Mucosa of stomach (tissue), 1 donor: Measurements from ENCODE around the gene CAMK2D.

Experiments
- H3K27me3 ChIP-seq: one replicate; pipeline ENCODE4 v1.7.0; 2013; ENCODE audit warnings: mild to moderate bottlenecking, low read length; ENCODE audit not compliant: control insufficient read depth, insufficient read depth
- H3K36me3 ChIP-seq: one replicate; pipeline ENCODE4 v1.7.0; 2013; ENCODE audit warnings: low read length; ENCODE audit not compliant: control insufficient read depth, insufficient read depth
- H3K4me1 ChIP-seq: one replicate; pipeline ENCODE4 v1.7.0; 2013; ENCODE audit warnings: mild to moderate bottlenecking, low read length; ENCODE audit not compliant: control insufficient read depth, insufficient read depth
- H3K4me3 ChIP-seq: one replicate; pipeline ENCODE4 v1.7.0; 2013; ENCODE audit warnings: low read length
- H3K9ac ChIP-seq: one replicate; pipeline ENCODE4 v1.7.0; 2013; ENCODE audit warnings: mild to moderate bottlenecking, low read length, moderate library complexity
- H3K9me3 ChIP-seq: one replicate; pipeline ENCODE4 v1.7.0; 2013; ENCODE audit warnings: mild to moderate bottlenecking, low read length, moderate library complexity; ENCODE audit not compliant: control insufficient read depth
- donor health status: Pancreatic carcinoma.

CAMK2D gene

DNA sequence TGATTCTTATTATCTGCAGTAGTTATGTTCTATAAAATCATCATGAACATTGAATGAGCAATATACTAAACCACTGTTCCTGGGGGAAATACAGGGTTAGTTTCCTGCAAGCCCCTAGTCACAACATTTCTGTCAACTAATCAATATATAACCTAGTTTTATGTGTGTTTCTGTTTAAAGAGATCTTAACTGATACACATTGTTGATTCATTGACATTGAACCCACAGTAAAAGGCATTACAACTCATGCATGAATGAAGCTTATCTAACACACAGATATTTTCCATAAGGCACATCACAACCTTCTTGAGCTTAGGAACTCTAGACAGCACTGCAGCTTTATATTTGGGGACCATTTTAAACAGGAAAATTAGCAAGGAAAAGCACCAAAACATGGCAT is 134.2 kb downstream of the CAMK2D start:
- Histone ChIP-seq H3K36me3 (no peaks in the 10 kb centered on the region), H3K9me3 (no peaks in the 10 kb centered on the region), H3K9ac (no peak overlapping the region), H3K4me3 (no peak overlapping the region), H3K4me1 (peaks cover 6% of the 10 kb centered on the region), H3K27me3 (no peaks in the 10 kb centered on the region)

DNA sequence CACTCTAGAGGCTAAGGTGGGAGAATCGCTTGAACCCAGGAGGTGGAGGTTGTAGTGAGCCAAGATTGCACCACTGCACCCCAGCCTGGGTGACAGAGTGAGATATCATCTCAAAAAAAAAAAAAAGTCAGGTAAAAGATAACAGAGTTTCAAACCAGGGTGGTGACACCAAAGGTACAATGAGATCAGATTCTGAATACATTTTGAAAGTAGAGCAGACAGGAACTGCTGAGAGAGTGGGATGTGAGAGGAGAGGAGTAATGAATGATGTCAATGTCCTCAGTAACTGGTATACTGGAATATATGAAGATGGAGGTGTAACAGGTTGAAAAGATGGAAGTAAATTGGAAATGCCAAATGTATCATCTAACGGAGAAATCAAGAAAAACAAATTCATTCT is 135.6 kb downstream of the CAMK2D start:
- Histone ChIP-seq H3K36me3 (no peaks in the 10 kb centered on the region), H3K9me3 (no peaks in the 10 kb centered on the region), H3K9ac (no peak overlapping the region), H3K4me3 (no peak overlapping the region), H3K27me3 (no peaks in the 10 kb centered on the region), H3K4me1 (peaks cover 5% of the 10 kb centered on the region)

GRCh38 chr4:113623274-113623894 is 138.2 kb downstream of the CAMK2D start:
- no peaks in the 10 kb centered on the region for H3K9me3 ChIP-seq
- no peak overlapping the region for H3K4me3 ChIP-seq
- H3K27me3 ChIP-seq, result no peaks in the 10 kb centered on the region
- H3K9ac ChIP-seq, result no peak overlapping the region
- no peaks in the 10 kb centered on the region for H3K36me3 ChIP-seq
- H3K4me1 ChIP-seq, result peaks cover 5% of the 10 kb centered on the region

DNA sequence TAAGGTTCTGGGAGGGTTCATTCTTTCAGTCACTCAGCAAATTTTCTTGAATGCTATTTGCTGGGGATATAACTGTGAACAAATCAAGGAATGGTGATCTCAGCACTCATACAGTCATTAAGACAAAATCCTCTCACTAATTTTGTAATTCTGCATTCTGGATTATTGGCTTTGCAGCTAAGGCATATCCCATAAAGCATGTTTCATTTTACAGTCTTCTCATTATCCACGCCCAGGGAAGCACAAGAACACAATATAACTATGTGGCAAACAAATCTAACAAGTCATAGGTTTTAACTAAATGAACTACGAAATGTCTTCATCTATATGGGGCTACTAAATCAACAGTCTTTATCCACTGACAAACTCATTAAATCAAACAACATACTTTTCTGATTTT is 139.9 kb downstream of the CAMK2D start:
- Histone ChIP-seq H3K9ac (no peak overlapping the region), H3K27me3 (no peaks in the 10 kb centered on the region), H3K9me3 (no peaks in the 10 kb centered on the region), H3K36me3 (no peaks in the 10 kb centered on the region), H3K4me1 (peaks cover 5% of the 10 kb centered on the region), H3K4me3 (no peak overlapping the region)

DNA sequence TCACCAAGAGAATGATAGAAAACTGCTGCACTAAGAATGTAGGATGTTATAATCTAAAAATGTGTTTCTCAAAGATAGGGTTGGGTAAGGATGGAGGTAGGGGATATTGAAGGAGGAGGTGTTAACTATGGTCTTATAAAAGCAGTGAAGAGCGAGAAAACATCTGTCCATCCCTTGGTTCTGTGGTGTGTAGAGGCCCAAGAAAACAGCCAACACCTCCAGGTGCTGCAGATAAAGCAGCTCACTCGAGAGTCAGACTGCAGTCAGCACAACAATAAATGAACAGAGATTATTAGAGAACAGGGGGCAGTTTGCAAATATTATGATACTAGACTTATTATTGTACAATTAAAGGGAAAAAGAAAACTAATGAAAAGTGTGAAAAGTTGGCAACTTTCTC is 141.5 kb downstream of the CAMK2D start:
- no peaks in the 10 kb centered on the region for H3K9me3 ChIP-seq
- no peak overlapping the region for H3K9ac ChIP-seq
- H3K4me1 ChIP-seq, result peaks cover 5% of the 10 kb centered on the region
- no peak overlapping the region for H3K4me3 ChIP-seq
- H3K36me3 ChIP-seq, result no peaks in the 10 kb centered on the region
- H3K27me3 ChIP-seq, result no peaks in the 10 kb centered on the region

DNA sequence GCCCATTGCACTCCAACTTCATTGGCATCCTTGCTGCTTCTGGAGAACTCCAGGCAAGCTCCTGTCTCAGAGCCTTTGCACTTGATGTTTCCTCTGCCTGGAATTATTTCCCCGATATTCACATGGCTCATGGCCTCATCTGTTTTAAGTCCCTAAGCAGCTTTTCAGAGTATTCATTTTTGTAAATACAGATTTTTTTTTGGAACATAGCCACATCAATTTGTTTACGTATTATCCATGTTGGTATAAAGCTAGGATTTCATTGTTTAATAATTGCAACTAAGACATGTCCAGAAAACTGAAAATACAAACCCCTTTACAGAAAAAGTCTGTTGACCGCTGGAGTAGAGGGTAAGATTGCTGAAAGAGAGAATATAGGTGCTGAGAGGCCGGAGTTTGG is 142.0 kb downstream of the CAMK2D start:
- no peaks in the 10 kb centered on the region for H3K27me3 ChIP-seq
- peaks cover 5% of the 10 kb centered on the region for H3K4me1 ChIP-seq
- H3K9me3 ChIP-seq, result no peaks in the 10 kb centered on the region

DNA sequence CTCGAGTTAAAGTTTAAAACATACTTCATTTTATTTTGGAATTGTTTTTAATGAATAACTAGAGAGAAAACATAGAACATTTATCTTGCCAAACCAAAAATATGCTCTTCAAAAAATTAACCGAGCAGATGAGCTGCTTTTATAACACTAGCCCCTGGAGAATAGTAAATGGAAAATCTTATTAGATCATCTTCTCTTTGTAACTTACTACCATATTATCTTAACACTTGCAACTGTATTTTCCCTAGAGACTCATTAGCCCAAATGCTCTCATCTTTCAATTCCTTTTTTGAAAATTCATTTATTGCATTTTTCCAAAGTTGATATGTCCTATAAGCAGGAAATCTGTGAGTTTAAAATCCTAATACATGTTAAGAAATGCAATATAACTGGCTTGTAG is 143.3 kb downstream of the CAMK2D start:
- H3K4me3 ChIP-seq, result no peak overlapping the region
- H3K36me3 ChIP-seq, result no peaks in the 10 kb centered on the region

More for the DNA sequence above, 142.0 kb downstream of the CAMK2D start:
- H3K4me3 ChIP-seq, result no peak overlapping the region
- no peak overlapping the region for H3K9ac ChIP-seq
- no peaks in the 10 kb centered on the region for H3K36me3 ChIP-seq

GRCh38 chr4:113617195-113617594 is 144.3 kb downstream of the CAMK2D start:
- H3K4me1 ChIP-seq, result peaks cover 6% of the 10 kb centered on the region
- no peaks in the 10 kb centered on the region for H3K36me3 ChIP-seq
- H3K9ac ChIP-seq, result no peak overlapping the region
- no peaks in the 10 kb centered on the region for H3K9me3 ChIP-seq
- no peaks in the 10 kb centered on the region for H3K27me3 ChIP-seq
- H3K4me3 ChIP-seq, result no peak overlapping the region

More for the DNA sequence above, 143.3 kb downstream of the CAMK2D start:
- Histone ChIP-seq H3K9me3 (no peaks in the 10 kb centered on the region), H3K4me1 (peaks cover 5% of the 10 kb centered on the region), H3K27me3 (no peaks in the 10 kb centered on the region), H3K9ac (no peak overlapping the region)

DNA sequence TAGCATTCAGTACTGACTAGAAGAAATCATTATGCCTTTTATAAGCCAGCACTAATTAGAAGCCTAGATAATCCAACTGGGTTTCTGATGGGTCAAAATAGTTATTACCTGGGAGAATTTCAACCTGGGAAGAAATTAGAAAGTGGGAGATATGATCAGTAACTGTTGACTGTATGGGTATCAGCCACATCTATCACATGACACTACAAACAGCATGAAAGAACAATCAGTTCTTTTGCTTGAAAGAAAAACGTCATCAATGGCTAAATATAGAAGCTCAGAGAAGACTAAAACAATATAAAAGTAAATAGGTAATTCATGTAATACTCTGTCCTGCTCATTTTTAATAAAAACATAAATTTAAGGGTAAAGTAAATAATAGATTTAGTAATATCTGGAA is 145.1 kb downstream of the CAMK2D start:
- Histone ChIP-seq H3K4me1 (peaks cover 7% of the 10 kb centered on the region), H3K9me3 (no peaks in the 10 kb centered on the region), H3K9ac (no peak overlapping the region), H3K36me3 (no peaks in the 10 kb centered on the region), H3K4me3 (no peak overlapping the region), H3K27me3 (no peaks in the 10 kb centered on the region)

- no peak overlapping the region for H3K9ac ChIP-seq
- H3K9me3 ChIP-seq, result no peaks in the 10 kb centered on the region
- no peaks in the 10 kb centered on the region for H3K36me3 ChIP-seq
- H3K4me3 ChIP-seq, result no peak overlapping the region
- H3K4me1 ChIP-seq, result peaks cover 7% of the 10 kb centered on the region
- H3K27me3 ChIP-seq, result no peaks in the 10 kb centered on the region
Observed at GRCh38 chr4:113614414-113614813, 147.1 kb downstream of the CAMK2D start.

DNA sequence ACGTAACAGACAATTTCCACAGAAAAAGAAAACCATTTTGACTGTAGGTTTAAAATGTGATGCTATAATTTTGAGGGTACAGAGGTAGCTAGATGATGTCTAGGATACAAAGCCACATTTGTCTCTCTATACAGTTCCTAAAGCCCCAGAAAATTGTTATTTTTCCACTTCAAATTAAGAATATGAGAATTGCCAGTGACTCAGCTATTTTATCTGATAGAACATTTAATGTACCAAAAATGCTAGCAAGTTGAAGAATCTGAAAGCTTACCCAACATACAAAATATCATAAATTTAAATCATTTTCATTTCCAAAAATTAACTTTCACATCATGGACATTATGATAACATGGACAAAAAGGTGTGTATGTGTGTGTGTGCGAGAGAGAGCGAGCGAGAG is 148.0 kb downstream of the CAMK2D start:
- Histone ChIP-seq H3K4me1 (peaks cover 7% of the 10 kb centered on the region), H3K9ac (no peak overlapping the region), H3K27me3 (no peaks in the 10 kb centered on the region), H3K4me3 (no peak overlapping the region), H3K36me3 (no peaks in the 10 kb centered on the region), H3K9me3 (no peaks in the 10 kb centered on the region)

GRCh38 chr4:113610537-113610936 is 151.0 kb downstream of the CAMK2D start:
- Histone ChIP-seq H3K36me3 (no peaks in the 10 kb centered on the region), H3K9ac (no peak overlapping the region), H3K4me3 (no peak overlapping the region), H3K9me3 (no peaks in the 10 kb centered on the region), H3K4me1 (peaks cover 7% of the 10 kb centered on the region), H3K27me3 (no peaks in the 10 kb centered on the region)

GRCh38 chr4:113607998-113608397 is 153.5 kb downstream of the CAMK2D start:
- no peak overlapping the region for H3K4me3 ChIP-seq
- H3K9me3 ChIP-seq, result no peaks in the 10 kb centered on the region
- H3K36me3 ChIP-seq, result no peaks in the 10 kb centered on the region
- H3K9ac ChIP-seq, result no peak overlapping the region
- H3K27me3 ChIP-seq, result no peaks in the 10 kb centered on the region
- peaks cover 7% of the 10 kb centered on the region for H3K4me1 ChIP-seq
